Measurements from ENCODE around the gene KAZN. TPM values are rescaled to one million over a fixed set of nuclear protein-coding genes. Genes with fewer than 3 reads are reported as not detected.

KAZN gene
- total RNA-seq, 1 donor from 2014 or later = 33.5 TPM

- ATAC-seq = no peak
- TF ChIP-seq CTCF (IDR thresholded peaks at IDR 0.05) = no peak
- no peak for DNase-seq
- H3K4me1 ChIP-seq = no peaks in the 10 kb centered on the region
- intact Hi-C loops (cut with DNase I) = no loop called here
- no peaks in the 10 kb centered on the region for H3K9me3 ChIP-seq
- no peaks in the 10 kb centered on the region for H3K36me3 ChIP-seq
- no peak overlapping the region for H3K4me3 ChIP-seq
- no peak overlapping the region for H3K27ac ChIP-seq
- peaks cover 5% of the 10 kb centered on the region for H3K27me3 ChIP-seq
Measured at GRCh38 chr1:14568716-14569355, 29.6 kb upstream of the KAZN start.

GRCh38 chr1:14570514-14570913 lies 28.0 kb upstream of the KAZN start:
- H3K4me3 ChIP-seq = no peak overlapping the region
- H3K27ac ChIP-seq = no peak overlapping the region
- no peaks in the 10 kb centered on the region for H3K36me3 ChIP-seq
- H3K4me1 ChIP-seq = no peaks in the 10 kb centered on the region
- no peaks in the 10 kb centered on the region for H3K27me3 ChIP-seq
- no peak for ATAC-seq
- intact Hi-C loops (cut with DNase I) = no loop called here
- TF ChIP-seq CTCF (IDR thresholded peaks at IDR 0.05) = no peak
- no peaks in the 10 kb centered on the region for H3K9me3 ChIP-seq
- DNase-seq = no peak

GRCh38 chr1:14571810-14572767 lies 26.4 kb upstream of the KAZN start:
- intact Hi-C loops (cut with DNase I) = no loop called here
- no peaks in the 10 kb centered on the region for H3K4me1 ChIP-seq
- no peak overlapping the region for H3K27ac ChIP-seq
- H3K36me3 ChIP-seq = no peaks in the 10 kb centered on the region
- ATAC-seq = no peak
- peaks cover 6% of the 10 kb centered on the region for H3K27me3 ChIP-seq
- no peaks in the 10 kb centered on the region for H3K9me3 ChIP-seq
- DNase-seq = no peak
- peak; percentile 17 for TF ChIP-seq CTCF (IDR thresholded peaks at IDR 0.05)
- no peak overlapping the region for H3K4me3 ChIP-seq

GRCh38 chr1:14572861-14573260 lies 25.6 kb upstream of the KAZN start:
- Histone ChIP-seq H3K9me3 (no peaks in the 10 kb centered on the region), H3K4me3 (no peak overlapping the region), H3K27ac (no peak overlapping the region), H3K36me3 (no peaks in the 10 kb centered on the region), H3K27me3 (peaks cover 6% of the 10 kb centered on the region), H3K4me1 (no peaks in the 10 kb centered on the region)
- intact Hi-C loops (cut with DNase I) = no loop called here
- no peak for TF ChIP-seq CTCF (IDR thresholded peaks at IDR 0.05)
- DNase-seq = no peak
- ATAC-seq = no peak

- H3K9me3 ChIP-seq = no peaks in the 10 kb centered on the region
- no peaks in the 10 kb centered on the region for H3K36me3 ChIP-seq
- intact Hi-C loops (cut with DNase I) = no loop called here
- no peak overlapping the region for H3K4me3 ChIP-seq
- H3K27ac ChIP-seq = no peak overlapping the region
- no peak for DNase-seq
- H3K4me1 ChIP-seq = no peaks in the 10 kb centered on the region
- TF ChIP-seq CTCF (IDR thresholded peaks at IDR 0.05) = no peak
- peaks cover 6% of the 10 kb centered on the region for H3K27me3 ChIP-seq
- ATAC-seq = no peak
Measured at GRCh38 chr1:14576155-14576554, 22.3 kb upstream of the KAZN start.

Measured in upper lobe of right lung (tissue), 1 donor.